IPS-18a (cell line): ENCODE data around the gene UBR1.
A peak's percentile ranks its signal among the peaks of the same experiment; 100 is the strongest.
"Not testable (repeated sequence)": the region's sequence is repeated elsewhere in the genome, so short reads cannot be mapped to it uniquely, and the experiment has no call there.

Source experiments
- H3K27ac ChIP-seq: one replicate; pipeline ENCODE4 v1.5.1; 2013; ENCODE audit warnings: low read length
- H3K27me3 ChIP-seq: one replicate; pipeline ENCODE4 v1.6.1; 2013; ENCODE audit warnings: mild to moderate bottlenecking, low read length; ENCODE audit not compliant: control insufficient read depth, insufficient read depth
- H3K36me3 ChIP-seq: one replicate; pipeline ENCODE4 v1.6.1; 2013; ENCODE audit warnings: low read depth, low read length; ENCODE audit not compliant: control insufficient read depth
- H3K4me1 ChIP-seq: one replicate; pipeline ENCODE4 v1.6.1; 2013; ENCODE audit warnings: low read depth, low read length; ENCODE audit not compliant: control insufficient read depth
- H3K4me3 ChIP-seq: one replicate; pipeline ENCODE4 v1.5.1; 2013; ENCODE audit warnings: low read length
- H3K9ac ChIP-seq: one replicate; pipeline ENCODE4 v1.6.1; 2013; ENCODE audit warnings: mild to moderate bottlenecking, low read length, moderate library complexity
- H3K9me3 ChIP-seq: one replicate; pipeline ENCODE4 v1.6.1; 2013; ENCODE audit warnings: low read depth, low read length; ENCODE audit not compliant: control insufficient read depth

The UBR1 gene

GRCh38 chr15:42919799-42920518 is 185.9 kb downstream of the UBR1 start:
- no peaks in the 10 kb centered on the region for H3K9me3 ChIP-seq
- H3K27ac ChIP-seq: no peak overlapping the region
- H3K4me1 ChIP-seq: peaks cover 16% of the 10 kb centered on the region

GRCh38 chr15:42919308-42919707 is 186.5 kb downstream of the UBR1 start:
- peak overlapping the region; percentile 58 for H3K9ac ChIP-seq
- peaks cover 19% of the 10 kb centered on the region for H3K27me3 ChIP-seq
- H3K27ac ChIP-seq: no peak overlapping the region
- H3K36me3 ChIP-seq: no peaks in the 10 kb centered on the region
- peaks cover 16% of the 10 kb centered on the region for H3K4me1 ChIP-seq
- peak overlapping the region; percentile 99 for H3K4me3 ChIP-seq
- H3K9me3 ChIP-seq: no peaks in the 10 kb centered on the region

More at GRCh38 chr15:42919799-42920518, 185.9 kb downstream of the UBR1 start:
- Histone ChIP-seq H3K27me3 (peaks cover 19% of the 10 kb centered on the region), H3K9ac (peak overlapping the region; percentile 58), H3K4me3 (peak overlapping the region; percentile 99), H3K36me3 (no peaks in the 10 kb centered on the region)

GRCh38 chr15:42918047-42918446 is 187.8 kb downstream of the UBR1 start:
- H3K9me3 ChIP-seq: no peaks in the 10 kb centered on the region
- H3K27ac ChIP-seq: no peak overlapping the region
- H3K9ac ChIP-seq: no peak overlapping the region
- peak overlapping the region; percentile 9 for H3K4me3 ChIP-seq
- peaks cover 19% of the 10 kb centered on the region for H3K27me3 ChIP-seq
- H3K4me1 ChIP-seq: peaks cover 16% of the 10 kb centered on the region
- no peaks in the 10 kb centered on the region for H3K36me3 ChIP-seq

GRCh38 chr15:42915654-42916315 is 190.1 kb downstream of the UBR1 start:
- Histone ChIP-seq H3K4me1 (peaks cover 10% of the 10 kb centered on the region), H3K36me3 (no peaks in the 10 kb centered on the region), H3K4me3 (no peak overlapping the region), H3K27ac (no peak overlapping the region), H3K9ac (no peak overlapping the region), H3K27me3 (peaks cover 4% of the 10 kb centered on the region), H3K9me3 (no peaks in the 10 kb centered on the region)

GRCh38 chr15:42914728-42915497 is 190.9 kb downstream of the UBR1 start:
- Histone ChIP-seq H3K27ac (no peak overlapping the region), H3K9me3 (no peaks in the 10 kb centered on the region), H3K27me3 (peaks cover 4% of the 10 kb centered on the region), H3K4me1 (peaks cover 10% of the 10 kb centered on the region), H3K9ac (no peak overlapping the region), H3K36me3 (no peaks in the 10 kb centered on the region), H3K4me3 (no peak overlapping the region)

GRCh38 chr15:42911058-42911592 is 194.7 kb downstream of the UBR1 start:
- Histone ChIP-seq H3K27ac (no peak overlapping the region), H3K4me1 (no peaks in the 10 kb centered on the region), H3K27me3 (no peaks in the 10 kb centered on the region), H3K4me3 (no peak overlapping the region), H3K9me3 (no peaks in the 10 kb centered on the region), H3K36me3 (no peaks in the 10 kb centered on the region), H3K9ac (no peak overlapping the region)

- H3K36me3 ChIP-seq: no peaks in the 10 kb centered on the region
- no peak overlapping the region for H3K4me3 ChIP-seq
- H3K27ac ChIP-seq: no peak overlapping the region
- no peak overlapping the region for H3K9ac ChIP-seq
- no peaks in the 10 kb centered on the region for H3K27me3 ChIP-seq
- H3K9me3 ChIP-seq: no peaks in the 10 kb centered on the region
- H3K4me1 ChIP-seq: no peaks in the 10 kb centered on the region
Observed at GRCh38 chr15:42908538-42908937, 197.3 kb downstream of the UBR1 start.

GRCh38 chr15:42903388-42904324 is 202.2 kb downstream of the UBR1 start:
- H3K4me1 ChIP-seq: no peaks in the 10 kb centered on the region
- H3K9ac ChIP-seq: no peak overlapping the region
- H3K27ac ChIP-seq: no peak overlapping the region
- no peak overlapping the region for H3K4me3 ChIP-seq
- no peaks in the 10 kb centered on the region for H3K9me3 ChIP-seq
- no peaks in the 10 kb centered on the region for H3K27me3 ChIP-seq
- no peaks in the 10 kb centered on the region for H3K36me3 ChIP-seq

GRCh38 chr15:42893911-42894310 is 211.9 kb downstream of the UBR1 start:
- not testable (repeated sequence) for H3K27ac ChIP-seq, H3K4me3 ChIP-seq, H3K9ac ChIP-seq, H3K9me3 ChIP-seq, H3K27me3 ChIP-seq, H3K36me3 ChIP-seq
- peaks cover 12% of the 10 kb centered on the region for H3K4me1 ChIP-seq
